Adrenal gland (tissue), 5 donors: Measurements from ENCODE around the gene DMWD.

ENCODE experiments used
- CTCF ChIP-seq, 6 experiments: fragments of 450-650 bp in 4 of 6; fragments of 200-600 bp in 2 of 6; sonication (generic) in 1 of 6; IDR thresholded peaks; 1 replicate in 5 of 6; 2 replicates in 1 of 6; pipeline versions ENCODE4 v1.5.1 to v1.8.0; 2016 to 2021; ENCODE audit warnings: antibody characterized with exemption in 6 of 6, mild to moderate bottlenecking in 2 of 6, moderate library complexity in 1 of 6
- POLR2A ChIP-seq, 2 donors: fragments of 450-650 bp; IDR thresholded peaks; one replicate each; pipeline ENCODE4 v1.6.1; 2017; ENCODE audit warnings: antibody characterized with exemption in 2 of 2, mild to moderate bottlenecking in 2 of 2, moderate library complexity in 1 of 2
- donor health status: DM: no; HTN: no; CAD: no.

- no peak for TF ChIP-seq CTCF (IDR thresholded peaks at IDR 0.05)
- TF ChIP-seq POLR2A (IDR thresholded peaks at IDR 0.05): no peak
Observed at GRCh38 chr19:45805719-45806118, 13.1 kb upstream of the DMWD start.
